DND-41 (cell line): Measurements from ENCODE around the gene VAV2.

Experiments
- ATAC-seq: fragments of 200-7000 bp; cut with Tn5 transposase; 3 replicates; pipeline ENCODE4 v1.9.1; 2021; ENCODE audit warnings: low read depth; ENCODE audit not compliant: insufficient read depth
- DNase-seq: peaks from one replicate; pipeline ENCODE4 v3.0.0-alpha.2; 2020
- H2AFZ ChIP-seq: 2 replicates; pipeline ENCODE4 v1.6.0; 2012; ENCODE audit warnings: low read depth, low read length
- H3K27ac ChIP-seq: 2 replicates; pipeline ENCODE4 v1.5.1; 2012; ENCODE audit warnings: low read length, inconsistent platforms
- H3K27me3 ChIP-seq: fragments of 200-600 bp; sonication (generic); 2 replicates; pipeline ENCODE4 v1.6.0; 2012; ENCODE audit warnings: low read length, mild to moderate bottlenecking, inconsistent platforms; ENCODE audit not compliant: insufficient read depth, poor library complexity
- H3K36me3 ChIP-seq: 2 replicates; pipeline ENCODE4 v1.5.1; 2012; ENCODE audit warnings: low read length, inconsistent platforms; ENCODE audit not compliant: insufficient read depth
- H3K4me1 ChIP-seq: 2 replicates; pipeline ENCODE4 v1.5.1; 2012; ENCODE audit warnings: mild to moderate bottlenecking, low read length; ENCODE audit not compliant: insufficient read depth
- H3K4me2 ChIP-seq: 2 replicates; pipeline ENCODE4 v1.6.0; 2012; ENCODE audit warnings: mild to moderate bottlenecking, moderate library complexity, low read length, inconsistent platforms; ENCODE audit not compliant: insufficient read depth
- H3K4me3 ChIP-seq, 2 experiments: fragments of 200-600 bp in 1 of 2; shearing (Covaris generic) in 1 of 2; 2 replicates each; pipeline ENCODE4 v1.5.1; 2012 to 2016; ENCODE audit warnings: inconsistent platforms in 2 of 2, low read length in 2 of 2, mild to moderate bottlenecking in 2 of 2, low read depth in 1 of 2, moderate library complexity in 1 of 2
- H3K79me2 ChIP-seq: 2 replicates; pipeline ENCODE4 v1.6.0; 2012; ENCODE audit warnings: low read length, inconsistent platforms; ENCODE audit not compliant: insufficient read depth
- H3K9ac ChIP-seq: 2 replicates; pipeline ENCODE4 v1.6.0; 2012; ENCODE audit warnings: low read depth, mild to moderate bottlenecking, inconsistent platforms, low read length, moderate library complexity
- H3K9me3 ChIP-seq: 2 replicates; pipeline ENCODE4 v1.5.1; 2012; ENCODE audit warnings: low read length, moderate library complexity, mild to moderate bottlenecking, inconsistent platforms; ENCODE audit not compliant: insufficient read depth, severe bottlenecking
- H4K20me1 ChIP-seq: 2 replicates; pipeline ENCODE4 v1.6.0; 2012; ENCODE audit warnings: low read length; ENCODE audit not compliant: insufficient read depth
- CTCF ChIP-seq: IDR thresholded peaks from 2 replicates; pipeline ENCODE4 v1.5.1; 2012; ENCODE audit warnings: borderline replicate concordance, low read length, moderate library complexity, mild to moderate bottlenecking; ENCODE audit not compliant: poor library complexity, severe bottlenecking; ENCODE audit errors: extremely low read depth
- EZH2 ChIP-seq: IDR thresholded peaks from 3 replicates; pipeline ENCODE4 v1.6.1; 2012; ENCODE audit warnings: borderline replicate concordance, low read depth, mild to moderate bottlenecking, moderate library complexity, low read length, inconsistent platforms; ENCODE audit not compliant: severe bottlenecking

The VAV2 gene

DNA sequence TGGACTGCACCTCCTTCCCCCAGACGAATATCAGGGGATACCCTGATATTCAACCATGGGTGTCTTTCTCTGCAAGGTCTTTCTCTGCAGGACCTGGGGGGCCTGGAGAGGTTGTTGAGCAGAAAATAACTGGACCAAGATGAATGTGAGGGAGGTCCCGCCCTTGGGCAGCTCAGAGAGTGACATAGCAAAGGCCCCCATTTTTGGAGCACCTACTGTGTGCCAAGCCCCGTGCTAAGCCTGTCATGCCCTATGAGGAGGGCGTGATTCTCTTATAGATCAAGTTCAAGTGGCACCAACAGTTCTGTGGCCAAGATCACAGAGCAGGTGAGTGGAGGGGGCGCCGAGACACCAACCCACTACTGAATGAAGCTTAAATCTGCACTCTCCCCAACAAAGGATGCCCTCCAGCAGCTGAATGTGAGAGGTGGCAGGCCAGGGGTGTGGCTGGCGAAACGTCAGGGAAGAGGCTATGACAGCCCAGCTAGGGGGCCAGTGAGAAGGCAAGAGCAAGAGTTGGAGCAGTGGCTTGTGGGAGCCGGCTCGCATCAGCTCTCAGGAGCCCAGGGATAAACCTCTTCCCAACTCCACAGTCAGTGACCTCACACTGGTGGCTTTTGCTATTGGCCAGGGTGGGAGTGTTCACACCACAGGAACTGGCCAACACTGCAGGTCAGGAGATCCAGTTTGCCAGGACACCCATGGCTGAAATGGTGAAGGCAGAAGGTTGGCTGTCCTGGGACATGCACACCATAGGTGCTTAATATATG is 259.3 kb downstream of the VAV2 start:
- Histone ChIP-seq H3K27ac (no peak overlapping the region), H3K36me3 (no peaks in the 10 kb centered on the region), H3K9ac (no peak overlapping the region), H3K4me3 (no peak overlapping the region), H2AFZ (no peak overlapping the region), H3K4me2 (no peak overlapping the region), H4K20me1 (peaks cover 1% of the 10 kb centered on the region; the same call in 1 of the 2 replicates), H3K79me2 (no peaks in the 10 kb centered on the region), H3K9me3 (no peaks in the 10 kb centered on the region), H3K4me1 (peaks cover 14% of the 10 kb centered on the region), H3K27me3 (no peaks in the 10 kb centered on the region)
- ATAC-seq: no peak
- no peak for DNase-seq
- no peak for TF ChIP-seq CTCF
- TF ChIP-seq EZH2: no peak

DNA sequence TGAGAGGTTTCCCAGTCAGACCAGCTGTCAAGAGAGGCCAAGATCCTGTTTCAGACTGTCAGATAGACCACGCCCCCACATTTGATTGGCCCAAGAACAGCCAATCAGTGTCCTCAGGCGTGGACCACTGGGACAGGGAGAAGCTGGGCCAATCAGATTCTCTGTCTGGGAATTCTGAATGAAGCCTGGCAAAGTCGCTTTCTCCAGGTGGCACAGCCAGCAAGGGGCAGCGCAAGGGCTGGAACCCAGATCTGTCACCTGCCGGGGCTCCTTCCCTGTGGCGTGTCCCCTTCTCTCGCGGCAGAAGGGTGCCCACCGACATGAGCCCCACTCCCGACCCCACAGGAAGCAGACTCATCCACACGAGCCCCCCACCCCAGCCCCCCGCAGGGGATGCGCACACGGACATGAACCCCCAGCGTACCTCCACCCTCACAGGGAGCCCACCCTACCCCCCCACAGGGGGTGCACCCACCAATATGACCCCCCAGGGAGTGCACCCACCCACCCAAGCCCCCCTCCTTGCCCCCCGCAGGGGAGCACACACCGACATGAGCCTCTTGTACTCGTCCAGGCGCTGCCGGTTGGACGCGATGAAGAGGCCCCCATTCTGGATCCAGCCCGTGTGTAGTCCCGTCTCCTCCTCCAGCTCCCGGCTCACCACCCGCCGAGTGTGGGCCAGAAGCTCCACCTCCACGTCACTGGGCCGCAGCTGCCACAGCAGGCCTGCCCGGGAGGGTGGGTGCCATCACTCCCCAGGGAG is 260.1 kb downstream of the VAV2 start:
- Histone ChIP-seq H3K79me2 (no peaks in the 10 kb centered on the region), H3K36me3 (no peaks in the 10 kb centered on the region), H3K4me3 (no peak overlapping the region), H3K27ac (no peak overlapping the region), H3K27me3 (no peaks in the 10 kb centered on the region), H3K4me1 (peaks cover 20% of the 10 kb centered on the region), H3K9ac (no peak overlapping the region), H3K9me3 (no peaks in the 10 kb centered on the region), H2AFZ (no peak overlapping the region), H4K20me1 (peaks cover 3% of the 10 kb centered on the region; the same call in 1 of the 2 replicates), H3K4me2 (no peak overlapping the region)
- no peak for DNase-seq
- ATAC-seq: no peak
- TF ChIP-seq EZH2: no peak
- TF ChIP-seq CTCF: no peak

DNA sequence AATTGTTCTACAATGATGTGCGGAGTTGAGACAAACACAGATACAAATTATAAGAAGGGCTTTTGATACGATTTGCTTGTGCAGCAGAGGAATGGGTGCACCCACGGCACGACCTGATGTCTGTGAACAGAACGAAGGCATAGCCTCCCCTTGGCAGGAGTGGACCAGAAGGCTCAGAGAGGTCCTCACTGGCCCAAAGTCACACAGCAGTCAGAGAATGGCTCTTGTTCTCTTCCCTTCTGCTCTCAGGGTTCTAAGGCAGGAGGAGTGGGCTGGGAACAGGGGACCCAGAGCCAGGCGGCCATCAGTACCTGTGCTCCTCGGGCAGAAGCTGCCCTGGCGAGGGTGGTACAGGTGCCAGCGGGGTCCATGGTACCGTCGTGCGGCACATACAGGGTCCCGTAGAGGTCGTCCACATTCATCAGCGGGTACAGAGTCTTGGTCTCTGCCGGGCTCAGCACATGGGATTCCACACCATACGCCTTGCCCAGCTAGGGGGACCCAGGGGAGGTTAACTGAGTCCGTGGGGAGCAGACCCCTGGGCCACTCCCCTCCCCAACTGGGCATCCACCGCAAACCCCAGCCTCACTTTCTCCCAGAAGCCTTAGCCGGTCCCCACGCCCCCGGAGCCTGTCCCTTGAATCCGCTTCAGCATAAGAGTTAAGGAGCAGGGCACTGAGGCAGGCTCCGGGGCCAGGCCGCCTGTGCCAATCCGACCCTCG is 261.0 kb downstream of the VAV2 start:
- TF ChIP-seq EZH2 (no peak), CTCF (no peak)
- Histone ChIP-seq H3K36me3 (no peaks in the 10 kb centered on the region), H3K4me2 (no peak overlapping the region), H3K4me3 (no peak overlapping the region), H4K20me1 (peaks cover 3% of the 10 kb centered on the region), H3K4me1 (peaks cover 27% of the 10 kb centered on the region), H3K27me3 (no peaks in the 10 kb centered on the region), H3K9ac (no peak overlapping the region), H3K9me3 (no peaks in the 10 kb centered on the region), H3K79me2 (no peaks in the 10 kb centered on the region), H2AFZ (no peak overlapping the region), H3K27ac (no peak overlapping the region)
- no peak for DNase-seq
- no peak for ATAC-seq
